K562 (cell line): ENCODE measurements around the gene TTC8. TPM values are rescaled to one million over a fixed set of nuclear protein-coding genes. Genes with fewer than 3 reads are reported as not detected.
A peak's percentile ranks its signal among the peaks of the same experiment; 100 is the strongest.

Source experiments
- ATF1 ChIP-seq, 2 experiments: fragments of 450-650 bp in 1 of 2; IDR thresholded peaks; 2 replicates each; pipeline ENCODE4 v1.6.1; 2016; ENCODE audit warnings: missing compliant biosample characterization in 1 of 2, missing genetic modification characterization in 1 of 2
- BHLHE40 ChIP-seq: IDR thresholded peaks from 2 replicates; pipeline ENCODE4 v1.6.1; 2011; ENCODE audit warnings: low read length, improper control_type of control experiment
- DACH1 ChIP-seq: fragments of 450-650 bp; IDR thresholded peaks from 2 replicates; pipeline ENCODE4 v1.6.1; 2018; ENCODE audit not compliant: partially characterized antibody
- ELF1 ChIP-seq: fragments of 200-800 bp; sonication (Bioruptor generic); IDR thresholded peaks from 2 replicates; pipeline ENCODE4 v1.6.1; 2016; ENCODE audit warnings: missing genetic modification characterization, missing compliant biosample characterization
- GABPB2 ChIP-seq: fragments of 250-450 bp; sonication (Bioruptor Pico); conservative IDR thresholded peaks from 2 replicates; pipeline ENCODE4 v1.5.1; 2021; ENCODE audit warnings: mild to moderate bottlenecking
- HSF4 ChIP-seq: fragments of 250-450 bp; sonication (Bioruptor Pico); IDR thresholded peaks from 2 replicates; pipeline ENCODE4 v2.1.2; 2022; ENCODE audit warnings: mild to moderate bottlenecking, moderate library complexity, borderline replicate concordance
- KLF6 ChIP-seq: fragments of 250-450 bp; sonication (Bioruptor Pico); IDR thresholded peaks from 2 replicates; pipeline ENCODE4 v1.4.0; 2020; ENCODE audit warnings: mild to moderate bottlenecking, moderate library complexity, borderline replicate concordance
- MYC ChIP-seq, 2 experiments: fragments of 250-450 bp in 1 of 2; sonication (Bioruptor Pico) in 1 of 2; IDR thresholded peaks; 2 replicates each; pipeline versions ENCODE4 v1.5.1 to v1.6.1; 2012 to 2021; ENCODE audit warnings: low read depth in 2 of 2, borderline replicate concordance in 1 of 2, improper control_type of control experiment in 1 of 2, low read length in 1 of 2, mild to moderate bottlenecking in 1 of 2, moderate library complexity in 1 of 2
- NEUROD1 ChIP-seq: fragments of 150-350 bp; IDR thresholded peaks from 2 replicates; pipeline ENCODE4 v1.6.1; 2014; ENCODE audit warnings: borderline replicate concordance, low read length, low read depth; ENCODE audit not compliant: partially characterized antibody
- NFE2L1 ChIP-seq: fragments of 450-650 bp; IDR thresholded peaks from 2 replicates; pipeline ENCODE4 v1.6.1; 2016; ENCODE audit warnings: missing genetic modification characterization, low read depth, mild to moderate bottlenecking, missing compliant biosample characterization, moderate library complexity, borderline replicate concordance
- NFIC ChIP-seq: fragments of 450-650 bp; IDR thresholded peaks from 2 replicates; pipeline ENCODE4 v1.6.1; 2017; ENCODE audit warnings: mild to moderate bottlenecking, inconsistent platforms
- NRF1 ChIP-seq, 2 experiments: fragments of 450-650 bp; IDR thresholded peaks in 1 of 2; conservative IDR thresholded peaks in 1 of 2; 2 replicates each; pipeline ENCODE4 v1.6.1; 2014; ENCODE audit warnings: mild to moderate bottlenecking in 2 of 2
- POLR2B ChIP-seq: fragments of 450-650 bp; IDR thresholded peaks from 2 replicates; pipeline ENCODE4 v1.6.1; 2018; ENCODE audit warnings: low read depth; ENCODE audit not compliant: partially characterized antibody
- POLR2H ChIP-seq: IDR thresholded peaks from 2 replicates; pipeline ENCODE4 v1.6.1; 2016; ENCODE audit warnings: missing genetic modification characterization, low read depth, mild to moderate bottlenecking, control low read depth, missing compliant biosample characterization, moderate library complexity
- SMARCA5 ChIP-seq: fragments of 450-650 bp; IDR thresholded peaks from 2 replicates; pipeline ENCODE4 v1.6.1; 2016
- SMARCC2 ChIP-seq: fragments of 450-650 bp; IDR thresholded peaks from 2 replicates; pipeline ENCODE4 v1.6.1; 2017; ENCODE audit warnings: antibody characterized with exemption, moderate library complexity, mild to moderate bottlenecking, low read depth
- U2AF1 ChIP-seq: fragments of 200-400 bp; formaldehyde crosslinking; optimal IDR thresholded peaks from 2 replicates; pipeline ENCODE3; 2017; ENCODE audit warnings: mild to moderate bottlenecking, low read depth, low read length, moderate library complexity
- ZKSCAN3 ChIP-seq: fragments of 250-450 bp; sonication (Bioruptor Pico); IDR thresholded peaks from 2 replicates; pipeline ENCODE4 v1.4.0; 2020
- ZNF830 ChIP-seq: fragments of 250-450 bp; sonication (Bioruptor Pico); IDR thresholded peaks from 2 replicates; pipeline ENCODE4 v1.5.0; 2021; ENCODE audit warnings: mild to moderate bottlenecking
- polyA plus RNA-seq, 8 experiments: library from polyadenylated mRNA; depleted of rRNA in 4 of 8; stranded (reverse) in 5 of 8; unstranded in 3 of 8; fragments of >200 nt; fragmentation: Nextera tagmentation in 2 of 8; fragmentation: Illumina TruSeq in 1 of 8; extraction: Ambion mirVana in 2 of 8; extraction: Trizol in 1 of 8; gene quantifications; 2 replicates each; pipeline versions ENCODE4 v1.2.1 to v1.2.3, GENCODE V29; 2011 to 2014; ENCODE audit warnings: inconsistent platforms in 1 of 8, missing spikeins in 1 of 8
- total RNA-seq, 7 experiments: library from RNA; depleted of rRNA in 6 of 7; stranded (reverse); fragments of >200 nt in 6 of 7; fragmentation: Illumina TruSeq in 2 of 7; extraction: Trizol in 2 of 7; gene quantifications; 2 replicates each; pipeline versions ENCODE4 v1.2.1 to v1.2.3, GENCODE V29; 2011 to 2021; ENCODE audit warnings: low replicate concordance in 1 of 7
- TF ChIP-seq, protein P1 (sequence below): sonication (generic); formaldehyde crosslinking; IDR thresholded peaks from 2 replicates; pipeline ENCODE4 v1.8.0; 2023; ENCODE audit warnings: mild to moderate bottlenecking, missing genetic modification reagents
- TF ChIP-seq, protein P2 (sequence below): sonication (generic); formaldehyde crosslinking; IDR thresholded peaks from 2 replicates; pipeline ENCODE4 v1.8.0; 2022; ENCODE audit warnings: mild to moderate bottlenecking, missing genetic modification reagents

TTC8 gene
- total and polyA plus RNA-seq, 9 of the 15 experiments (the other 6 are each of a cell fraction or from before 2014, with no cell fraction given), result 7.3 to 22.7 (median 9.6) TPM

DNA sequence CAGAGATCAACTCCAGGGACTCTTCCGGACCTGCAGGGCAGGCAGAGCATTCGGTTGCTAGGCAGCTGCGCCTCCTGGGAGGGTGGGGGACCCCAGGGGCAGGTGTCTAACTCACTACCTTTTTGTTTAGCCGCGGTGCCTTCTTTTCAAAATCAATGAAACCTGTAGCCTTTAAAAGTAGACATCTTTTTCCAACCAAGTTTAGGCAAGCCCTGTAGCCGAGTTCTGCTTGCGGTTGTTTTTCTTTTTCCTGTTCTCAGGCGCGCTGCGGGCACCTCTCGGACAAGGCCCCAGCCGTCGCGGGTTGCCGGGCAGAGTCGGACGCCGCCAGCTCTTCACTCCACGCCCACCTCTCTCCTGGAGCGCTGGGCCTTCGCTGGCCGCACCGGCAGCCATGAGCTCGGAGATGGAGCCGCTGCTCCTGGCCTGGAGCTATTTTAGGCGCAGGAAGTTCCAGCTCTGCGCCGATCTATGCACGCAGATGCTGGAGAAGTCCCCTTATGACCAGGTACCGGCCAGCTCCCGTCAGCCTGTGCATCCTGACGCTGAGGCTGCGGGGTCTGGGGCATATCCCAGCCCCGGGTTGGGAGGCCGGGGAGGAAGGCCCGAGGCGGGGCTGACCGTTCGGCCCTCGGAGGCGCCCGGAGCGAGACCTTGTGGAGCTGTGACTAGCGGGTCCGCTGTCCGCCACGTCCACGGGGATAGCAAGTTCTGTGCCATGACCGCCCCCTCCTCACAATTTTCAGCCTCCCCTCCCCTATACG is at the start of gene TTC8 (continued):
- TF ChIP-seq GABPB2 (no peak), SMARCC2 (no peak), NFE2L1 (no peak), POLR2H (tag) (peak; percentile 60), NEUROD1 (peak; percentile 22), HSF4 (CRISPR knock-in tag) (no peak), NRF1 (conservative IDR thresholded peaks at IDR 0.05 in 1 of 2, IDR thresholded peaks at IDR 0.05 in 1 of 2) (peak; percentile 41 to 49; a peak in 3 of 4 replicates), KLF6 (CRISPR knock-in tag) (no peak), ZNF830 (CRISPR knock-in tag) (no peak), ZKSCAN3 (CRISPR knock-in tag) (no peak), ATF1 (CRISPR knock-in tag; IDR thresholded peaks at IDR 0.05) (no peak), ATF1 (tag; IDR thresholded peaks at IDR 0.05) (peak; percentile 73), MYC (IDR thresholded peaks at IDR 0.05; ENCODE audit: low read depth, low read length) (0 out of 2 replicates have a peak, but pooled peaks have one; percentile 21), MYC (CRISPR knock-in tag; IDR thresholded peaks at IDR 0.05; ENCODE audit: borderline replicate concordance, low read depth) (no peak), NFIC (peak; percentile 38; the same call in 1 of the 2 replicates), BHLHE40 (no peak), U2AF1 (no peak), SMARCA5 (no peak), ELF1 (tag) (peak; percentile 51; the same call in 1 of the 2 replicates), POLR2B (peak; percentile 56), DACH1 (peak; percentile 89)
- TF ChIP-seq, protein P1, sequence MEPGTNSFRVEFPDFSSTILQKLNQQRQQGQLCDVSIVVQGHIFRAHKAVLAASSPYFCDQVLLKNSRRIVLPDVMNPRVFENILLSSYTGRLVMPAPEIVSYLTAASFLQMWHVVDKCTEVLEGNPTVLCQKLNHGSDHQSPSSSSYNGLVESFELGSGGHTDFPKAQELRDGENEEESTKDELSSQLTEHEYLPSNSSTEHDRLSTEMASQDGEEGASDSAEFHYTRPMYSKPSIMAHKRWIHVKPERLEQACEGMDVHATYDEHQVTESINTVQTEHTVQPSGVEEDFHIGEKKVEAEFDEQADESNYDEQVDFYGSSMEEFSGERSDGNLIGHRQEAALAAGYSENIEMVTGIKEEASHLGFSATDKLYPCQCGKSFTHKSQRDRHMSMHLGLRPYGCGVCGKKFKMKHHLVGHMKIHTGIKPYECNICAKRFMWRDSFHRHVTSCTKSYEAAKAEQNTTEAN (CRISPR knock-in tag), result no peak
- TF ChIP-seq, protein P2, sequence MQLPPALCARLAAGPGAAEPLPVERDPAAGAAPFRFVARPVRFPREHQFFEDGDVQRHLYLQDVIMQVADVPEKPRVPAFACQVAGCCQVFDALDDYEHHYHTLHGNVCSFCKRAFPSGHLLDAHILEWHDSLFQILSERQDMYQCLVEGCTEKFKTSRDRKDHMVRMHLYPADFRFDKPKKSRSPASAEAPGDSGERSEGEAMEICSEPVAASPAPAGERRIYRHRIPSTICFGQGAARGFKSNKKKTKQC (CRISPR knock-in tag), result peak; percentile 43; the same call in 1 of the 2 replicates
